Stimulated activated CD4-positive, alpha-beta T cell treated with anti-CD3 and anti-CD28 coated beads, TNF-alpha, amount 100 ng/mL, for 48 hours (primary cell): ENCODE measurements around the gene RSRC1.
"Not testable (repeated sequence)": the region's sequence is repeated elsewhere in the genome, so short reads cannot be mapped to it uniquely, and the experiment has no call there.

Source experiments
- DNase-seq, 3 donors: peaks; one replicate each; pipeline ENCODE4 v3.0.0-alpha.2; 2020; ENCODE audit warnings: low read depth in 3 of 3

The RSRC1 gene

GRCh38 chr3:158463556-158463955 is 353.7 kb downstream of the RSRC1 start:
- DNase-seq = no peak

DNA sequence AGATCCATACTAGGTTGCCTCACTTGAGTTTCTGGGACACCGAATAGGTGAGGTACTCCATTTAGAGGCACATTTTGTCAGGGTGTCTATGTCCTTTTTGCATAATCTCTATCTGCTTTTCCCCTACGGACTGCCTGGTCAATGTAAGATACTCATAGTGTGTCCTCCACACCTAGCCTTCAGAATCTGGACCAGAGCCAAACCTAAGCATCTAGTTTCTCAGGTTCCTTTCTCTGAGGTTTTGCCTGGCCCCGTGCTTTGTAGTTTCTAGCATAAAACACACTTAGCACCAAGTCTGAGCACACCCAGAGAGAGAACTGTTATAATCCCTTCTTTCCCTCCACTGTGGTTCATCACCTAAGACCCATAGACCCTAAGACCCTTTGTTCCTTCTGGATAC is 355.2 kb downstream of the RSRC1 start:
- no peak for DNase-seq

DNA sequence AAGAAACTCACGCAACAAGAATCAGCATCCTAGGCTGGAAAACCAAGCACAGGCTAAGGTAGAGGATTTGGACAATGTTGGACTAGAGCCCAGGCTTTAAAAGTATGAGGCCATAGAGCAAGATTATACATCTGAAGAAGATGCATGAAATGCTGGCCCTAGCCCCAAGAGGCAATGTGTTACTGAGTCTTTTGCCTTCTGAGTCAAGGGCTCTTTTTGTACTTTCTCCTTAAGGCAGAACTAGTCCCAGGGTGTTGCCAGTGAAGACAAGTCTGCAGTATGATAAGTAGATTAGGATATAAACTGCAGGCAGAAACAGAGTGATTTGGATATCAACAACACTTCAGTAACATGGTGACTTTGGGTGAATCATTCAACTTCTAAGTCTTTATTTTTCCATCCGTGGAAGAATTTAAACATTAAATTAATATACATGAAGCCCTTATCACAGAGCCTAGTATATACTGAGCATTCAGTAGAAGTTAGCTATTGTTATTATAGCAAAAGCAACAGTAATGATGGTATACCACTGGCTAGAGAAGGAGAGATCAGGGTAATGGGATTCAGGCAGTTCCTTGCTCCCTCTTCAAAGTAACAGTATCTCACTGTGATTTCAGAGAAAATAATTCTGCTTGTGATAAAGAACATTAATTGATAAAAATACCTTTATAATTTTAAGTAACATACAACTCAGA is 361.2 kb downstream of the RSRC1 start:
- DNase-seq = no peak

DNA sequence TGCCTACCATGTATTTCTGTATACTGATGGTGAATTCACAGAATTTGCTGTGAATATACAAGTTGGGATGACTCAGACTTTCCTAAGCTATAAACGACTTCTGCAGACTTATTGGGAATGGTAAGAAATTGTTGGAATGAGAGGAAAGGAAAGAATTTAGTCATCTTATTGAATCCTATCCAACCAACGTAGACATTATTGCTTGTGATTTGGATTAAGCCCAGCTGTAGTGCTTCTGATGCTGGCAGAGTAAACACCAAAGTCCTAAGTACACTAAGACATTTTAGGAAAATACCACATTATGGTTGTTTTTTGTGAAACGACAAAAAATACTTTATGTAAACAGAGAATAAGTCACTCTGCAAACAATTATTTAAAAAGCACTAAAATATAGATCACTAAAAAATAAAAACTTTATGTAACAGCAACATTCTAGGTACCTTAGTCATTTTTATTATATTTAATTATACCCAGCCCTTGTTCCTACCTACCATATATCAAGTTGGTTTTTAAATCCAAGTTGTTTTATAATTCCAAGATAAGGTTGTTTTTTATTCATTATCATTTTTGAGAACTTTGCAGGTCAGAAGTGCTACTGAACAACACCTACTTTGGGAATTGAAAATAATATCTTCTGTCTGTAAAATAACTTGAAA is 361.9 kb downstream of the RSRC1 start:
- DNase-seq = no peak

GRCh38 chr3:158479051-158479450 is 369.2 kb downstream of the RSRC1 start:
- no peak for DNase-seq

GRCh38 chr3:158483701-158484235 is 373.9 kb downstream of the RSRC1 start:
- DNase-seq = no peak

GRCh38 chr3:158486200-158486599 is 376.3 kb downstream of the RSRC1 start:
- DNase-seq = no peak

DNA sequence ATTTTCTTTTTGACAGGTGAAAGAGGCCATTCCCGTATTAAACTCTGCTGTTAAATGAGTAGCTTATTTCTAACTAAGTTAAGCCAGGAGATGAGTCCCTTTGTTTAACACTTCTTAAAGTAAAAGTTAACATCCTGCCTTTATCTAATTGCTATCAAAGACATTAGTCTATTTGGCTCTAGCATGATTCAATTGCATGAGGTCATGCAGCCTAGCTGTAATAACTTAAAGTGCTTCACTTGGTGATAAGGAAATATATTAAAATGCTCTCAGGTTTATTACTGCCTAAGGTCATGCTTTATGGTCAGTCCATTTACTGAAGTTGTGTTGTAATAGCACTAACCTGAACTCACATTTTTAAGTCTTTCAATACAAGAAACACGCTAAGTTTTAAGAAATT is 378.8 kb downstream of the RSRC1 start:
- DNase-seq = no peak

DNA sequence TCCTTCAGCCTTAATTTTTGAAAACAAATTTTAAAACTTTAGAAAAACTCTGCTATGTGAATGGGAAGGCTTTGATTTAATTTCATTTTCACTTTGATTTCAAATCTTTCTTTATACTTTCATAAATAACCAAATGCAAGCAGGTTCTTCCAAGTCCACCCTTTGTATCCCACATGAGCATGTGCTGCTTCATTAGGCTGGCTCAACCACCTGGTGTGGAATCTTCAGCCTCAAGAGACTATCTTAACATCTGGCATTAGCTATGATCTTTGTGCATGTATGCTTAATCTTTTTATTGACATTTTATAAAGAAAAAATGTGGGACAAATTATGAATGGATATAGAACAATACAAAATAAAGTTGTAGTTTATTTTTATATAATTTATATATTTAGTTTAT is 379.3 kb downstream of the RSRC1 start:
- DNase-seq = no peak

- DNase-seq = no peak
Measured at GRCh38 chr3:158491968-158492367, 382.1 kb downstream of the RSRC1 start.

GRCh38 chr3:158492685-158493084 is 382.8 kb downstream of the RSRC1 start:
- no peak for DNase-seq

DNA sequence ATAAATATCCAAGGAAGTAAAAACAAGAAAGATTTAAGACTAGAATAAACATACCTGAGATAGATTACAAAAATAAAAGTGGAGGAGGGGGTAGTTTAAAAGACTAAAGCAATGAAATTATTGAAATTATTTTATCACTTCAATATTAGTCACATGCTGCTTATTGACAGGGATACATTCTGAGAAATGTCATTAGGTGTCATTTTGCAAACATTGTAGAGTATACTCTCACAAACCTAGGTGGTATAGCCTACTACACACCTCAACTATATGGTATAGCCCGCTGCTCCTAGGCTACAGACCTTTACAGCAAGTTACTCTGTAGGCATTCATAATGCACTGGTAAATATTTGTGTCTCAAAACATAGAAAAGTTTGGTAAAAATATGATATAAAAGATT is 384.0 kb downstream of the RSRC1 start:
- no peak for DNase-seq

- DNase-seq = no peak
Measured at GRCh38 chr3:158494673-158495072, 384.8 kb downstream of the RSRC1 start.

DNA sequence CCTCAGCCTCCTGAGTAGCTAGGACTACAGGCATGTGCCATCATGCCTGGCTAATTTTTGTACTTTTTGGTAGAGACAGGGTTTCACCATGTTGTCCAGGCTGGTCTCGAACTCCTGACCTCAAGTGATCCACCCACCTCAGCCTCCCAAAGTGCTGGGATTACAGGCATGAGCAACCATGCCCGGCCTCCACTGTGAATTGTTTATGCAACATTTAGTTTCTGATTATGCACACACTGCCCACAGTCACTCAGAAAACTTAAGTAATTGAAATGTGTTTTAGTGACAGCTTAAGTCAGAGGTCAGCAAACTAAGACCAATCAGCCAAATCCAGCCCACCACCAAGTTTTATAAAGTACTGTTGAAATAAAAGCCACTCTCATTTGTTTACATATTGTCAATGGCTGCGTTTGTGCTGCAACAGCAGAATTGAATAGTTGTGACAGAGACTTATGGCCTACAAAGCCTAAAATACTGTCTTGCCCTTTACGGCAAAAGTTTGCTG is 385.6 kb downstream of the RSRC1 start:
- not testable (repeated sequence) for DNase-seq

GRCh38 chr3:158505117-158505516 is 395.2 kb downstream of the RSRC1 start:
- DNase-seq = no peak

GRCh38 chr3:158506456-158506855 is 396.6 kb downstream of the RSRC1 start:
- DNase-seq = no peak

- no peak for DNase-seq
Measured at GRCh38 chr3:158508481-158508880, 398.6 kb downstream of the RSRC1 start.

DNA sequence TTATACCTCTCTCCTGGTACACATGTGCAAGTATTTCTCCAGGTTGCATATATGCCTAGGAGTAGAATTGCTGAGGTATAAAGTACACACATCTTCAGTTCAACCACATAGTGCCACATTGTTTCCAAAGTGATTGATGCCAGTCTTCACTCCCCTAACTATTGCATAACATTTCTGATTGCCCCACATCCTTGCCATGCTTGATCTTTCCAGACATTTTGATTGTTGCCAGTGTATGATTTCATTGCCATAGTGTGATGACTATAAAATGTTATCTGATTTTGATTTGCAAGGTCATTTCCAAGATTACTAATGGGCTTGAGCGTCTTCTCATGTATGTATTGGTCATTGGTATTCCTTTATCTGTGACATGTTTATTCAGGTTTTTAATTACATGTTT is 400.0 kb downstream of the RSRC1 start:
- no peak for DNase-seq

GRCh38 chr3:158516729-158517128 is 406.8 kb downstream of the RSRC1 start:
- not testable (repeated sequence) for DNase-seq

DNA sequence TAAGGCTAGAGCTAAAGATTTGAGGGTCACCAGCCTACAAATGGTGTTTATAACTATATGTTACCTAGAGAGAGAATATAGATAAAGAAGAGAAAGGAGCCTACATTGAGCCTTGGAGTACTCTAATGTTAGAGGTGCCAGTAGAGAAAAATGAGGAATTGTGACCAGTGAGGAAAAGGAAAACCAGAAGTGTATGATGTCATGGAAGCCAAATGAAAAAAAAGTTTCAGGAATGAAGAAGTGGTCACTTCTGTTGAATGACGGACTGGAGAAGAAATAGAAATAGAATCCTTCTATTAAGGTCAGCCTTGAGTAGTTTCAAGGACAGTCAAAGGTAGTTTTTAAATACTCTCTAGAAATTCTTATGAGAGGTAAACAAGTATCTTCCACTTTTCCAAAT is 409.9 kb downstream of the RSRC1 start:
- DNase-seq = no peak

DNA sequence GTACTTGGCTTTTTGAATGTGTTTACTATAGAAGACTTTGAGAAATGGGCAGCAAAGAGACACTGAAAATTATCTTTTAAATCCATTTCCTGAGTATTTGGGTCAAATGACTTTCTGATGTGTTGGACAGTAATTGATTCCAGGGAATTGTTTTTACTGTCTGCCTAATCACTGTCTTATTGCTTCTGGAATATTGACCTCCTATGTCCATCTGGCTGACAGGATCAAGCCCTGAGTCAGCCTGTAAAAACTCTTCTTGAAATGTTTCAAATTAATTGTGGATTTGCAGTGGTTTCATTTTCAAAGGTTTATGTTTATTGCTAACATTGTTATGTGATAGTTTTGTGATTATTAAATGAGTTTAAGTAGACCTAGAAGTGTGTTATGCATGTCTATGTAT is 410.5 kb downstream of the RSRC1 start:
- no peak for DNase-seq

GRCh38 chr3:158522221-158523136 is 412.6 kb downstream of the RSRC1 start:
- DNase-seq = no peak
